ENCODE data around the gene PLOD2.

- no peak for TF ChIP-seq EZH2phosphoT487 (IDR thresholded peaks at IDR 0.05; ENCODE audit: low read length)
- TF ChIP-seq CTCF (IDR thresholded peaks at IDR 0.05; ENCODE audit: low read length): no peak
- TF ChIP-seq EZH2 (optimal IDR thresholded peaks at IDR 0.05; ENCODE audit: low read depth, low read length): no peak
These were observed 29.2 kb downstream of the PLOD2 start for GRCh38 chr3:146131616-146132410.
